GM18868 (cell line): ENCODE data around the gene KRTAP5-1.
"Not testable (repeated sequence)": the region's sequence is repeated elsewhere in the genome, so short reads cannot be mapped to it uniquely, and the experiment has no call there.

Source experiments
- ATAC-seq: cut with Tn5 transposase; IDR thresholded peaks from one replicate; pipeline ENCODE4 v1.9.1; 2021; ENCODE audit warnings: mild to moderate bottlenecking, moderate library complexity; ENCODE audit not compliant: unreplicated experiment

The KRTAP5-1 gene

GRCh38 chr11:1603629-1604028, 18.5 kb upstream of the KRTAP5-1 start:
- no peak for ATAC-seq

DNA sequence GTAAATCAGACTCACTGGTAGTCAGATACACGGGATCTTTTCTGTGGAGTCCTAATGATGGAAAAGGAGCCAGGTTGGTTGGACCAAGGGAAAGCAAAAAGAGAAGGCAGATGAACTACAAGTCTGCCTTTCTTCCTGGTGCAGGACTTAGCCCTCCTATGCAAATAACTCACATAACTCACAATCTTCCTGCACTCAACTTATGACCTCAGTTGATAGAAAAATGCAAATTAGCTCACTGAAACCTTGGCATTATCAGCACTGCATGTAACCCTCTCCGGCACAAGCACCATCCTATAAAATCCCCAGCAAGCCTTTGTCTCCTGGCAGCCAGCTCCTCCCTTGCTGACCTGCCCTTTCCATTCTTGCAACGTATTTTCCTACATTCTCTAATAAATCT, 16.6 kb upstream of the KRTAP5-1 start:
- ATAC-seq = not testable (repeated sequence)

- no peak for ATAC-seq
Measured at GRCh38 chr11:1600626-1601025, 15.5 kb upstream of the KRTAP5-1 start.

- no peak for ATAC-seq
Measured at GRCh38 chr11:1598816-1599215, 13.7 kb upstream of the KRTAP5-1 start.

GRCh38 chr11:1598406-1598805, 13.3 kb upstream of the KRTAP5-1 start:
- not testable (repeated sequence) for ATAC-seq

GRCh38 chr11:1597994-1598380, 12.9 kb upstream of the KRTAP5-1 start, which contains the start of gene KRTAP5-2:
Gene KRTAP5-2, minus strand, starts transcription at chr11:1598294. Its CDS starts 44 bp downstream, at chr11:1598250.
- no peak for ATAC-seq

- no peak for ATAC-seq
Measured at GRCh38 chr11:1597331-1597993, 12.4 kb upstream of the KRTAP5-1 start.

DNA sequence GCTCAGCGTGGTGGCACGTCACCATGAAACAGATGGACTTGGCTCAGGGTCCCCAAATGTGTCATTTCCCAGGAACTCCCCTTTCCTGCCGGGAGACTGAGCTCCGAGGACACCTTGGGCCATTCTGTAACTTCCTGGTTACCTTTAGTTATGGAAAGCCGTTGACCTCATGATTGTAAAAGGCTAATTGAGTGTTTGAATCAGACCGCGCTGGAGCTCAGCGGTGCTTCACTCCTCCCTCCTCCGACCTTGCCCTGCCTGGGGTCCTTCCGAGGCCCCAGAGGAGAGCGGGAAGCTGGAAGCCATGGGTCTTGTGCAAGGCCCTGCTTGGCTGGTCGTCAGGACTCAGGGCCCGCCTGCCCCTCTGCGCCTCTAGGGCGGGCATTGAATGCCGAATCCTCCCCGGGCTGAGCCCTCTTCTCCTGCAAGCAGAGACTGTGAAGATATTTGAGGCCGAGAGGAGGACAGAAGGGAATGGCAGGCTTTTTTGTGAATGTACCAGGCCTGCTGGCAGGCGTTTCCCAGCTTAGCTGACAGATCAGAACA, 11.6 kb upstream of the KRTAP5-1 start:
- ATAC-seq = not testable (repeated sequence)

DNA sequence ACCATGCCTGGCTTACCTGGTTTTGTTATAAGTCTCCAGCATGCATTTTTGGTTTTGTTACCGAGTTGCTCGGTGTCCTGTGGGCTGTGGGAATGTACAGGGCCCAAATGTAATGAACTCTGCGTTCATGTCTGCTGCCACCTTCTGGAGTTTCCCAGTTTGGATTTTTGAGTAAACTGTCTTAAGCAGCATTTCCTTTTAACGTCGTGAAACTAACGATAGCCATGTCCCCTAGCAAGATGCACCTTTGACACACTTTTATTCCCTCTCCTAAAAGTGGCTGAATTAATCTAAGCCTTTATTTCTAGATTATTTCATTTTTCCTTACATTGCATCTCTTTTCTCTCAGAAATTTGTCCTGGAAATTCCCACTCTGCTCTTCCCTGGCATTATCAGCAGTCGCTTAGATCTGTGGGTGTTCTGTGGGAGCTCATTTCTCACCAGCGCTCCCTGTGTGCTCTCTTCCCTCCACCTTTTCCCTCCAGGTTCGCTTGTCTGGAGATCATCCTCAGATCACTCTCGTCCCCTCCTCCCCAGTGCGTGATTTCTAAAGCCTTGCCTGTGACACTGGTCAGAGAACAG, 11.0 kb upstream of the KRTAP5-1 start:
- not testable (repeated sequence) for ATAC-seq

DNA sequence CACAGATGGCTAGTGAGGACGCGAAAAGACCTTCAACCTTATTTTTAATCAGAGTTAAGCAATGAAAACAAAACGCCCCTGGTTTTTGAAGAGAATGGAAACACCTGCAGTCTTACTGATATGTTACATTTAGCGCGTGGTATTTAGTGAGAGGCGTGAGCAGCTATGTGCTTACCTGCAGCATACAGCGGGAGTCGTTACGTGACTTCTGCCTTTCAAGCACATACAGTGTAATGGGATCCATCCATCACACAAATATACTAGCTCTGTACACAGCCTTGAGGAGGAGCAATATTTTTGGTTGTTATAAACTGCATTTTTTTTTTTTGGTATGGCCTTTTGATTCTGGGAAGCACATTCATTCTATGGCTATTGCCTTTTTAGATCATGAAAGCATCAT, 7.5 kb upstream of the KRTAP5-1 start:
- no peak for ATAC-seq

DNA sequence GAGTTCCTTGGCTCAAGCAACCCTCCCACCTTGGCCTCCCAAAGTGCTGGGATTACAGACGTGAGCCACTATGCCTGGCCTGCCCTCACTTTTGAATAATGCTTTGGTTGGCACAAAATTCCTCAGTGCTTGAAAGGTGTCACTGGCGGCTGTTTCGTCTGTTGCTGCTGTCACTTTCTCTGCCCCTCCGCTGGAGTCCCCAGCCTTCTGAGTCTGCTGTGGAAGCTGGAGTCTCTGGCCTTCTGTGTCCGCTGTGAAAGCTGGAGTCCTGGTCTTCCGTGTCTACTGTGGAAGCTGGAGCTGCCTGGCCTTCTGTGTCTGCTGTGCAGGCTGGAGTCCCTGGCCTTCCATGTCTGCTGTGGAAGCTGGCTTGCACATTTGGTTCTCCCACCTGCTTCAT, 4.9 kb upstream of the KRTAP5-1 start:
- no peak for ATAC-seq

GRCh38 chr11:1589191-1589963, 4.3 kb upstream of the KRTAP5-1 start:
- ATAC-seq = not testable (repeated sequence)

DNA sequence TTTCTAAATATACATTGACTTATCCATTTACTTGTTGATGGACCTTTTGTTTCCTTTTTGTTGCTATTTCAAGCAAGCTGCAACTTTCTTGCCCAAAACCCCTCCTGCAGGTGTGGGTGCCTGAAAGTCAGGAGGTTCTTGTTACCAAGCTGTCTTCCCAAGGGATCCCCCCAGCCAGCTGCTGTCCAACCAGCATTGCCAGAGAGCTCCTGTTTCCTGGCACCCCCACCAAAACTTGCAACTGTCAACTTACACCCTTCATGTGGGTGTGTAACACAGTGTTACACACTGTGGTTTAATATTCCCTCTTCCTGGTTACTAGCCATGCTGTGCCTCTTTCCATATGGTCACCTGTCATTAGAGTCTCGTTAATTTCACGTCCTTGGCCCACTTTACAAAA, 1.6 kb upstream of the KRTAP5-1 start:
- no peak for ATAC-seq

GRCh38 chr11:1582909-1583308, 2.2 kb downstream of the KRTAP5-1 start:
- ATAC-seq = not testable (repeated sequence)

DNA sequence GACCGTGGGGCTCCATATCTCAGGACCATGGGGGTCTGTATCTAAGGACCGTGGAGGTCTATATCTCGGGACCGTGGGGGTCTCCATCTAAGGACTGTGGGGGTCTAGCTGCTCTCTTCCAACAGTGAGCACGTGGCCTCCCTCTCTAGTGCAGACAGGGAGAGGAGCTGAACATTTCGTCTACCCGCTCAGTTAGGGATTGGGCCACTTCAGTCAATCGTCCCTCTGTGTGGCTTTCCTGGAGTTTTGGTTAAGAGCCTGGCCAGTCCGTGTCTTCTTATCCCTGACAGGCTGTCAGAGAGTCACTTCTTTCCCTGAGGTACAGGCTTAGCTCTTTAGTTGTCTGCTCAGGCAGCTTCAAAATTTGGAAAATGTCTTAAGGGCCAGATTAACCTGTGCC, 3.1 kb downstream of the KRTAP5-1 start:
- no peak for ATAC-seq

DNA sequence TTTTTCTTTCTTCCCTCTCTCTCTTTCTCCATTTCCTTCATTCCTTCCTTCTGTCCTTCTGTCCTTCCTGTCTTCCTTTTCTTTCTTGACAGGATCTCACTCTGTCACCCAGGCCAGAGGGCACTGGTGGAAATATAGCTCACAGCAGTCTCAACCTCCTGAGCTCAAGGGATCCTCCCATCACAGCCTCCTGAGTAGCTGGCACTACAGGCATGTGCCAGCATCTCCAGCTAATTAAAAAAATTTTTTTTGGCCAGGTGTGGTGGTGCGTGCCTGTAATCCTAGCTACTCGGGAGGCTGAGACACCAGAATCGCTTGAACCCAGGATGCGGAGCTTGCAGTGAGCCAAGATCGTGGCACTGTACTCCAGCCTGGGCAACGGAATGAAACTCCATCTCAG, 8.3 kb downstream of the KRTAP5-1 start:
- ATAC-seq = no peak

- not testable (repeated sequence) for ATAC-seq
Measured at GRCh38 chr11:1575756-1576155, 9.3 kb downstream of the KRTAP5-1 start.

GRCh38 chr11:1574933-1575242, 10.2 kb downstream of the KRTAP5-1 start:
- ATAC-seq = no peak

DNA sequence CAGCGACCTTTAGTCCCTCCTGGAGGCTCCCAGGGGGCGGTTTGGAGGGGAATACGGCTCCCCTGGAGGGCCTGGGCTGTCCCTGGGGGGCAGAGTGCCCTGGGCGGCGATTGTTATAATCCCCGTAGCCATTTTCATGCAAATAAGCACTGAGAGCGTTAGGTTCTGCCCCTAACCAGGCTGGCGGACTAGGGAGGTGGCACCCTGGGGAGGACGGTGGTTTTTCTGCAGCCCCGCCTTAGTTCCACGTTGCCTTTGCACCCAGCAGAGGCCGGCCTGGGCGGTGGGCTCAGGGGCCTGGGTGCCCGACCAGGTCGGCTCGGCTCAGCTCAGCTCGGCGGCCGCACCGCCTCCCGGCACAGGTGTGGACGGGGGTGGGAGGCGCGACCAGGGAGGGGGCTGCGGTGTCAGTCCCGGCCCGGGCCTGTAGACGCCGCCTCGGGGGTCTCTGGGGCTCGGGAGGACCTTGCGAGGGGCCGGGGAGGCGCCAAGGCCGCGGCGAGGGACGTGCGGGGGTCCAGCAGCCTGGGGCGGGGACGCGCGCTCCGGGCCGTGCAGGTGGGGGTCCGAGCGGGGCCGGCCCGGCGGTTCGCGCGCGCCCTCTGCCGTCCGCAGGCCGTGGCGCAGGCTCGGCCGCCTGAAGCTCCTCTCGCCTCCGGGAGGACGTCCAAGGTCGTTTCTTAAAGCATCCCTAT, 10.7 kb downstream of the KRTAP5-1 start:
- no peak for ATAC-seq

DNA sequence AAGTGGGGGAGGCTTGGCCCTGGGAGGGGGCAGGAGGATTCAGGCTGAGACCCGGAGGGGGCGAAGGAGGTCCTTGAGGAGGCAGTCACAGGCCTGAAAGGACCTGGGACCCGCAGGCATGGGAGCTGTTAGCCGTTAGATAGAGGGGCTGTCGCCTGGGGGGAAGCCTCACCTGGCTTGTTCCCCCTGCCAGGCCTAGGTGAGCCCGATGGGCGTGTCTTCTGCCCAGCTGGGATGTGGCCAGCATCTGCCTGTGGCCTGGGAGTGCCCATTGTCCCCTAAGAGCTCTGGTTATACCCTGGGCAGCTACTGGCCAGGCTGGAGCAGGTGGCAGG, 11.2 kb downstream of the KRTAP5-1 start:
- no peak for ATAC-seq
